ENCODE results near the gene KCNIP3.
"Not testable (repeated sequence)": the region's sequence is repeated elsewhere in the genome, so short reads cannot be mapped to it uniquely, and the experiment has no call there.

The KCNIP3 gene

DNA sequence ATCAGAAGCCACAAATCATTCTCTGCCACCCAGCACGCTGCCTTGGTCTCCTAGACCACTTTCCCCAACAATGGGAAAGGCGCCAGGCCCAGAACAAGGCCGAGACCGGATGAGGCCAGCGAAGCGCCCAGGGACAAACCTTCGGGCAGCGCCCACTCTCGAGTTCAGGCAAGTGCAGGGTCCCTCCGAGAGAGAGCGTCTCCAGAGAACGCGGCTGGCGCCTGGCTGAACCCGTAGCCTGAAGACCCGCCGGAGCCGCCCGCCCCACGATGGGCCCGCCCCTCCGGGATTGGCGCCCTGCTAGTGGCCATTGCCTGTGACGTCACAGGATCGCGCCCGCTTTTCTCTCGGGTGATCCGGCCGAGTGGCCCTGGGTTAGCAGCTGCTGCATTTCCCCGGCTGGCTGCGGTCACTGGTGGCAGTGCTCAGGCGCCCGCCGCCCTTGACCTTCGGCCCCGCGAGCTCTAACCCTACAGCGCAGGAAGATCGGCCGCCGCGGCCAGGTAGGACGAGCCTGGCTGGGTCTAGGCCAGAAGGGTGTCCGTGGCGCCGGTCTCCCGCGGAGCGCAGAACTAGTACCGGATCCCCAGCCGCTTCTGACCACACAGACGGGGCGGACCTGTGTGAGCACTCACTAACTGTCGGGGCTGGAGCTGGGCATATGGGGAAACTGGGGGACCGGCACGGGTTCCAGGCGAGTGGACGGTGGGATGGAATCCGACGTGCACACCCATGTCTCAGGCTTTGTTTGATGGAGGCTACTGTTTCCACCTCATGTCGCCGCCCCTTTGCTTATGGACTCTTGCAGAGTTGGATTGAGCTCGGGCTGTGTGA lies 105.4 kb downstream of the KCNIP3 start, which contains the start of gene FAHD2A:
Gene FAHD2A (plus strand): TSS at position 339 of the 834 bp plus-strand sequence. CDS start 2,851 bp downstream, outside the sequence.
- H3K36me3 ChIP-seq (ENCODE audit: control insufficient read depth, insufficient read depth, low read length) = no peaks in the 10 kb centered on the region
- H3K9me3 ChIP-seq (ENCODE audit: control insufficient read depth, low read length) = no peaks in the 10 kb centered on the region
- peak within 1 kb of the TSS; percentile 68 for H3K27ac ChIP-seq (ENCODE audit: insufficient read depth, low read length, poor library complexity, severe bottlenecking)
- H3K27me3 ChIP-seq (replicated peaks; ENCODE audit: control insufficient read depth, insufficient read depth, low read length, poor library complexity, severe bottlenecking) = no peaks in the 10 kb centered on the region
- peak within 1 kb of the TSS; percentile 100 for H3K4me3 ChIP-seq (ENCODE audit: insufficient read depth, low read depth, low read length, poor library complexity, severe bottlenecking)
- no peaks in the 10 kb centered on the region for H3K4me1 ChIP-seq (ENCODE audit: control insufficient read depth, insufficient read depth, low read length, poor library complexity, severe bottlenecking)
- peak; percentile 77 to 88 (median 83) for DNase-seq

- not testable (repeated sequence) for H3K36me3 ChIP-seq (ENCODE audit: control insufficient read depth, insufficient read depth, low read length); DNase-seq; H3K9me3 ChIP-seq (ENCODE audit: control insufficient read depth, low read length); H3K27me3 ChIP-seq (replicated peaks; ENCODE audit: control insufficient read depth, insufficient read depth, low read length, poor library complexity, severe bottlenecking); H3K4me1 ChIP-seq (ENCODE audit: control insufficient read depth, insufficient read depth, low read length, poor library complexity, severe bottlenecking)
- Histone ChIP-seq H3K27ac (ENCODE audit: insufficient read depth, low read length, poor library complexity, severe bottlenecking) (peak overlapping the region; percentile 68), H3K4me3 (ENCODE audit: insufficient read depth, low read depth, low read length, poor library complexity, severe bottlenecking) (peak overlapping the region; percentile 100)
Measured at GRCh38 chr2:95403204-95403721, 106.1 kb downstream of the KCNIP3 start.

DNA sequence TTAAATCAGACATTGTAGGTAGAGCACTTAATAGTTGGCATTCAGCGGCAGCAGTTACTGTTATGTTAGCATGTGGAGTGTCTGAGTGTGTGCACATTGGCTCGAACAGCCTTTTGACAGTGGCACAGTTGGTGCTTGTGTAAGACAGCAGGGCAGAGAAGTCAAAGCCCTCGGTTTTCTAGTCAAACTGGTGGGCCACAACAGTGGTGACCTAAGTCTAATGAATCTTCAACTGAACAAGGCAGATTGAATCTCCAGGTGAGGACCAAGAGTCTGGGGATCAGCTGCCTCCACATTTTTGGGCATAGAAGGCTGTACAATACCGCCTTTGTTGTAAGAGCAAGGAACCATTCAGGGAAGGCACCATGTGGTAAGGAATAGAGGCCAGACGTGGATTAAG lies 106.7 kb downstream of the KCNIP3 start:
- H3K9me3 ChIP-seq (ENCODE audit: control insufficient read depth, low read length); H3K27me3 ChIP-seq (replicated peaks; ENCODE audit: control insufficient read depth, insufficient read depth, low read length, poor library complexity, severe bottlenecking); H3K36me3 ChIP-seq (ENCODE audit: control insufficient read depth, insufficient read depth, low read length); DNase-seq; H3K4me1 ChIP-seq (ENCODE audit: control insufficient read depth, insufficient read depth, low read length, poor library complexity, severe bottlenecking); H3K27ac ChIP-seq (ENCODE audit: insufficient read depth, low read length, poor library complexity, severe bottlenecking): not testable (repeated sequence)
- H3K4me3 ChIP-seq (ENCODE audit: insufficient read depth, low read depth, low read length, poor library complexity, severe bottlenecking) = peak overlapping the region; percentile 100

GRCh38 chr2:95404676-95405075 lies 107.5 kb downstream of the KCNIP3 start:
- not testable (repeated sequence) for H3K27me3 ChIP-seq (replicated peaks; ENCODE audit: control insufficient read depth, insufficient read depth, low read length, poor library complexity, severe bottlenecking); H3K4me1 ChIP-seq (ENCODE audit: control insufficient read depth, insufficient read depth, low read length, poor library complexity, severe bottlenecking); H3K27ac ChIP-seq (ENCODE audit: insufficient read depth, low read length, poor library complexity, severe bottlenecking); H3K4me3 ChIP-seq (ENCODE audit: insufficient read depth, low read depth, low read length, poor library complexity, severe bottlenecking); H3K9me3 ChIP-seq (ENCODE audit: control insufficient read depth, low read length); H3K36me3 ChIP-seq (ENCODE audit: control insufficient read depth, insufficient read depth, low read length); DNase-seq

GRCh38 chr2:95411239-95411638 lies 114.1 kb downstream of the KCNIP3 start:
- not testable (repeated sequence) for DNase-seq; H3K4me1 ChIP-seq (ENCODE audit: control insufficient read depth, insufficient read depth, low read length, poor library complexity, severe bottlenecking); H3K27ac ChIP-seq (ENCODE audit: insufficient read depth, low read length, poor library complexity, severe bottlenecking); H3K27me3 ChIP-seq (replicated peaks; ENCODE audit: control insufficient read depth, insufficient read depth, low read length, poor library complexity, severe bottlenecking); H3K4me3 ChIP-seq (ENCODE audit: insufficient read depth, low read depth, low read length, poor library complexity, severe bottlenecking); H3K9me3 ChIP-seq (ENCODE audit: control insufficient read depth, low read length); H3K36me3 ChIP-seq (ENCODE audit: control insufficient read depth, insufficient read depth, low read length)

DNA sequence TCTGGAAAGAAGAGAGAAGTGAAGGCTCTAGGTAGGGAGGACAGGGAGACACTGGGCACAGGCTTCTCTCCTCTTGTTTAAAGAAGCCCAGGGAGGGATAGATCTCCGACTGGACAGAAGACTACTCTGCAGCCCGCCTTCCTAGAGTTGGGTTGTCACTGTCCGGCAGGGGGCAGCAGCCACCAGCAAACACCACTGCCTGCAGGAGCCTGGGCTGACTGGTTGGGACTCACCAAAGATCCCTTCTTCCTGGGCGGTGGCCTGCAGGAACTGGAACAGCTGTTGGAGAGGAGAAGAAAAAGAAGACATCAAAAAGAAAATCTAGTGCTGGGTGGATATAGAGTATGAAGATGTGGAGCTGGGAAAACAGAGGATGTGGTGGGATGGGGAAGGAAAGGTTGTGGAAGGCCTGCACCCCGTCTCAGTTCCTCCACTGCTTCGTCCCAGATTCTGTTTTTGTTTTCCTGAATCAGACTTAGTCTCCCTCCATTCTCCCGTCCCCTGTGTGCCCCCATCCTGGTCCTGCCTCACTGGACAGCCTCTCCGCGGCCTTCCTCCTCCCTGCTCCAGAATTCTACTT lies 117.0 kb downstream of the KCNIP3 start:
- DNase-seq = peak in 1 of 3 donors; percentile 20
- H3K4me1 ChIP-seq (ENCODE audit: control insufficient read depth, insufficient read depth, low read length, poor library complexity, severe bottlenecking) = not testable (repeated sequence)

DNA sequence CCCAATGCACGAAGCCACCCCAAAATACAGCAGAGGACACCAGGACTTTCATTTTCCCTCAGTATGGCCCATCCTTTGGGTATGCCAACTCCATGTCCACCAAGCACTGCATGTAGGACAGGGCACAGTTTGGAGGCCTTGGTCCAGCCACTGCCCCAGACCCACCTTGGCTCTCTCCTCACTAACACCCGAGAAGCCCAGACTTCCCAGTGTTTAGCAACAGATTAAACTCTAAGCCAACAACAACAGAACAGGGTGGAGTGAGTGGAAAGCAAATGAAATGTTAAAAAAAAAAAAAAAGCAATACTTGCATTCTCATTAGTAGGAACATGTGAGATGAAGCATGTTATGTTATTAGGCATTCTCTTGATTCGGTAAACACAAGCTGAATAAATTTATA lies 118.0 kb downstream of the KCNIP3 start:
- H3K4me3 ChIP-seq (ENCODE audit: insufficient read depth, low read depth, low read length, poor library complexity, severe bottlenecking); H3K9me3 ChIP-seq (ENCODE audit: control insufficient read depth, low read length); H3K27ac ChIP-seq (ENCODE audit: insufficient read depth, low read length, poor library complexity, severe bottlenecking); H3K27me3 ChIP-seq (replicated peaks; ENCODE audit: control insufficient read depth, insufficient read depth, low read length, poor library complexity, severe bottlenecking); H3K36me3 ChIP-seq (ENCODE audit: control insufficient read depth, insufficient read depth, low read length); DNase-seq; H3K4me1 ChIP-seq (ENCODE audit: control insufficient read depth, insufficient read depth, low read length, poor library complexity, severe bottlenecking): not testable (repeated sequence)

More for the DNA sequence above, 117.0 kb downstream of the KCNIP3 start:
- H3K4me3 ChIP-seq (ENCODE audit: insufficient read depth, low read depth, low read length, poor library complexity, severe bottlenecking); H3K9me3 ChIP-seq (ENCODE audit: control insufficient read depth, low read length); H3K36me3 ChIP-seq (ENCODE audit: control insufficient read depth, insufficient read depth, low read length); H3K27ac ChIP-seq (ENCODE audit: insufficient read depth, low read length, poor library complexity, severe bottlenecking); H3K27me3 ChIP-seq (replicated peaks; ENCODE audit: control insufficient read depth, insufficient read depth, low read length, poor library complexity, severe bottlenecking): not testable (repeated sequence)

DNA sequence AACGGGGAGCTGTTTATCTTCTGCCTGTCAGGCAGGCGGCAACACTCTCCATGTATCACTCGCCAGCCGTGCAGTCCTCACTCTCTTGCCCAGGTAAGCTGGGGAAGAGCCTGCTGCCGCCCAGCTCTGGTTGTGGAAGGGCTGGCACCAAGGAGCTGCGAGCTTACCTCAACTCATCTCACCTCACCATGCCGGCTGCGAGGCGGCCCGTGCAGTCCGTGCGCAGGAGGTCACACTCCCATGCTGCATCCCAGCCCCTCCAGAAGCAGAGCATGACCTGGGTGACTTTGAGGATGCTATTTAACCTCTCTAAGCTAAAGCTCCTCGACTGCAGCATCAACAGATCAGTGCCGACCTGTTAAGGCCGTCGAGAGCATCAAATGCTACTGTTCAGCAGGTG lies 118.4 kb downstream of the KCNIP3 start:
- H3K27me3 ChIP-seq (replicated peaks; ENCODE audit: control insufficient read depth, insufficient read depth, low read length, poor library complexity, severe bottlenecking); H3K27ac ChIP-seq (ENCODE audit: insufficient read depth, low read length, poor library complexity, severe bottlenecking); H3K9me3 ChIP-seq (ENCODE audit: control insufficient read depth, low read length); H3K4me1 ChIP-seq (ENCODE audit: control insufficient read depth, insufficient read depth, low read length, poor library complexity, severe bottlenecking); DNase-seq; H3K36me3 ChIP-seq (ENCODE audit: control insufficient read depth, insufficient read depth, low read length); H3K4me3 ChIP-seq (ENCODE audit: insufficient read depth, low read depth, low read length, poor library complexity, severe bottlenecking): not testable (repeated sequence)

GRCh38 chr2:95427196-95427867 lies 130.2 kb downstream of the KCNIP3 start:
- H3K4me3 ChIP-seq (ENCODE audit: insufficient read depth, low read depth, low read length, poor library complexity, severe bottlenecking); DNase-seq; H3K4me1 ChIP-seq (ENCODE audit: control insufficient read depth, insufficient read depth, low read length, poor library complexity, severe bottlenecking); H3K36me3 ChIP-seq (ENCODE audit: control insufficient read depth, insufficient read depth, low read length); H3K27ac ChIP-seq (ENCODE audit: insufficient read depth, low read length, poor library complexity, severe bottlenecking); H3K27me3 ChIP-seq (replicated peaks; ENCODE audit: control insufficient read depth, insufficient read depth, low read length, poor library complexity, severe bottlenecking); H3K9me3 ChIP-seq (ENCODE audit: control insufficient read depth, low read length): not testable (repeated sequence)
